ENCODE data around the gene CIB1. TPM values are rescaled to one million over a fixed set of nuclear protein-coding genes. Genes with fewer than 3 reads are reported as not detected.

CIB1 gene
- total RNA-seq, 1 donor from 2014 or later, result 19.8 TPM

DNA sequence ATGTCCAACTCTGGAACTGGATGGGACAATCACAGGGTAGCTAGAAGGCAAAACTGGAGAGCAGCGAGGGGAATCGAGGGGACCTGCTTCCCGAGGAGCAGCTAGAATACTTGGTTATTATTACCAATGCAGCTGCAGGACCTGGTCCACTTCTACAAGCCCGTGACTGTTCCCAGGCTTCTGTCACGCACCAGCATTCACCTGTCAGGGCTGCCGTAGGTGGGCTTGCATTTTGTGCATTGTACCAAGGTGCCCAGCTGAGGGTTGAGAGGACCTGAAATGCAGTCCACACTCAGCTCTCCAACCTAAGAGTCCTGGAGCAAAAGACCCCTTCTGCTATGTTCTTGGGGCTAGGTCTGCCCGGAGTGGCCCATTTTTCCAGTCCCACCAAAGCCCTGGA lies 30.3 kb downstream of the CIB1 start:
- no peak overlapping the region for H3K27ac Mint-ChIP-seq (ENCODE audit: unreplicated experiment)
- TF ChIP-seq, protein P1, sequence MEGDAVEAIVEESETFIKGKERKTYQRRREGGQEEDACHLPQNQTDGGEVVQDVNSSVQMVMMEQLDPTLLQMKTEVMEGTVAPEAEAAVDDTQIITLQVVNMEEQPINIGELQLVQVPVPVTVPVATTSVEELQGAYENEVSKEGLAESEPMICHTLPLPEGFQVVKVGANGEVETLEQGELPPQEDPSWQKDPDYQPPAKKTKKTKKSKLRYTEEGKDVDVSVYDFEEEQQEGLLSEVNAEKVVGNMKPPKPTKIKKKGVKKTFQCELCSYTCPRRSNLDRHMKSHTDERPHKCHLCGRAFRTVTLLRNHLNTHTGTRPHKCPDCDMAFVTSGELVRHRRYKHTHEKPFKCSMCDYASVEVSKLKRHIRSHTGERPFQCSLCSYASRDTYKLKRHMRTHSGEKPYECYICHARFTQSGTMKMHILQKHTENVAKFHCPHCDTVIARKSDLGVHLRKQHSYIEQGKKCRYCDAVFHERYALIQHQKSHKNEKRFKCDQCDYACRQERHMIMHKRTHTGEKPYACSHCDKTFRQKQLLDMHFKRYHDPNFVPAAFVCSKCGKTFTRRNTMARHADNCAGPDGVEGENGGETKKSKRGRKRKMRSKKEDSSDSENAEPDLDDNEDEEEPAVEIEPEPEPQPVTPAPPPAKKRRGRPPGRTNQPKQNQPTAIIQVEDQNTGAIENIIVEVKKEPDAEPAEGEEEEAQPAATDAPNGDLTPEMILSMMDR (IDR thresholded peaks at IDR 0.05; ENCODE audit: unreplicated experiment), result no peak
- peaks cover 9% of the 10 kb centered on the region for H3K4me1 Mint-ChIP-seq (ENCODE audit: unreplicated experiment)
- peak overlapping the region; percentile 92 for H3K4me3 Mint-ChIP-seq (ENCODE audit: unreplicated experiment)
- H3K9me3 Mint-ChIP-seq (ENCODE audit: unreplicated experiment), result no peaks in the 10 kb centered on the region
- H3K36me3 Mint-ChIP-seq (ENCODE audit: low read depth, unreplicated experiment), result peaks cover 5% of the 10 kb centered on the region
- peaks cover 7% of the 10 kb centered on the region for H3K27me3 Mint-ChIP-seq (ENCODE audit: unreplicated experiment)
- no peak for DNase-seq (ENCODE audit: low spot score)

DNA sequence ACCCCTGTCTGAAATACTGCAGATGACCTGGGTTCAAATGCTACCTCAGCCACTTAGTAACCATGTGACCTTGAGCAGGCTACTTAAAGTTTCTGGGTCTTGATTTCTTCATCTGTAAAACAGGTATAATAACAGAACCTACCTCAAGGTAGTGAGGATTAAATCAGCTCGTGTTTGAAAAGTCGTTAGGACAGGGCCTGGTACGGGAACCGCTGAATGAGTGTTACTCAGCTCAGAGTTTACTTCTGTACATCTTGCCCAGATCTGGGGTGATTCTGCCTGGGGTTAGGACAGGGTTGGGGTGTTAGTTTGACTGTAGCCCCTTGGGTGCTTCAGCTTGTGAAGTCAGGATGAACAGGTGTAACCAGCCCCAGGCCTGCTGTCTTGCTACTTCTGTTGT lies 30.8 kb downstream of the CIB1 start:
- Mint-ChIP-seq H3K27me3 (ENCODE audit: unreplicated experiment) (peaks cover 7% of the 10 kb centered on the region), H3K4me3 (ENCODE audit: unreplicated experiment) (peak overlapping the region; percentile 92), H3K4me1 (ENCODE audit: unreplicated experiment) (peaks cover 9% of the 10 kb centered on the region), H3K36me3 (ENCODE audit: low read depth, unreplicated experiment) (peaks cover 5% of the 10 kb centered on the region), H3K27ac (ENCODE audit: unreplicated experiment) (no peak overlapping the region), H3K9me3 (ENCODE audit: unreplicated experiment) (no peaks in the 10 kb centered on the region)
- DNase-seq (ENCODE audit: low spot score), result no peak
- TF ChIP-seq, protein P1 (IDR thresholded peaks at IDR 0.05; ENCODE audit: unreplicated experiment), result no peak

DNA sequence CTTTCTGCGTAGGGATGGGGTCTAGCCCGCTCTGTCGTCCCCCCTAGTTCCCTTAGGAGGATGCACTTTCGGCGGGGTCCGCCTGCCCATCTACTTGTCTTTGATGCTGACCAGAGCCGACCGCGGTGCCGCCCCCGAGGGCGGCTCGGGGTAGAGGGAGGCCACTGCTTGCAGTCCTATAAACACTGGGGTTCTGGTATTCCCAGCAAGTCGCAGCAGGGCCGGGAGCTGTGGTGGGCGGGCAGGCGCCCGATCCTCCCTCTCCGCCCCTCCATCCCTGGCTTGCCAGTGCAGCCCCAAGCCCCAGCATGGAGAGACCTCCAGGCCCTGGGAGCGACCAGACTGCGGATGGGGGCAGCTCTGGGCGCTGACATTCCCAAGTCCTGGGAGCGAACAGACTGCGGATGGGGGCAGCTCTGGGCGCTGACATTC lies 31.8 kb downstream of the CIB1 start:
- H3K27me3 Mint-ChIP-seq (ENCODE audit: unreplicated experiment), result peaks cover 7% of the 10 kb centered on the region
- TF ChIP-seq, protein P1 (IDR thresholded peaks at IDR 0.05; ENCODE audit: unreplicated experiment), result no peak
- peaks cover 5% of the 10 kb centered on the region for H3K36me3 Mint-ChIP-seq (ENCODE audit: low read depth, unreplicated experiment)
- no peaks in the 10 kb centered on the region for H3K9me3 Mint-ChIP-seq (ENCODE audit: unreplicated experiment)
- no peak for DNase-seq (ENCODE audit: low spot score)
- peak overlapping the region; percentile 92 for H3K4me3 Mint-ChIP-seq (ENCODE audit: unreplicated experiment)
- peaks cover 9% of the 10 kb centered on the region for H3K4me1 Mint-ChIP-seq (ENCODE audit: unreplicated experiment)
- no peak overlapping the region for H3K27ac Mint-ChIP-seq (ENCODE audit: unreplicated experiment)

DNA sequence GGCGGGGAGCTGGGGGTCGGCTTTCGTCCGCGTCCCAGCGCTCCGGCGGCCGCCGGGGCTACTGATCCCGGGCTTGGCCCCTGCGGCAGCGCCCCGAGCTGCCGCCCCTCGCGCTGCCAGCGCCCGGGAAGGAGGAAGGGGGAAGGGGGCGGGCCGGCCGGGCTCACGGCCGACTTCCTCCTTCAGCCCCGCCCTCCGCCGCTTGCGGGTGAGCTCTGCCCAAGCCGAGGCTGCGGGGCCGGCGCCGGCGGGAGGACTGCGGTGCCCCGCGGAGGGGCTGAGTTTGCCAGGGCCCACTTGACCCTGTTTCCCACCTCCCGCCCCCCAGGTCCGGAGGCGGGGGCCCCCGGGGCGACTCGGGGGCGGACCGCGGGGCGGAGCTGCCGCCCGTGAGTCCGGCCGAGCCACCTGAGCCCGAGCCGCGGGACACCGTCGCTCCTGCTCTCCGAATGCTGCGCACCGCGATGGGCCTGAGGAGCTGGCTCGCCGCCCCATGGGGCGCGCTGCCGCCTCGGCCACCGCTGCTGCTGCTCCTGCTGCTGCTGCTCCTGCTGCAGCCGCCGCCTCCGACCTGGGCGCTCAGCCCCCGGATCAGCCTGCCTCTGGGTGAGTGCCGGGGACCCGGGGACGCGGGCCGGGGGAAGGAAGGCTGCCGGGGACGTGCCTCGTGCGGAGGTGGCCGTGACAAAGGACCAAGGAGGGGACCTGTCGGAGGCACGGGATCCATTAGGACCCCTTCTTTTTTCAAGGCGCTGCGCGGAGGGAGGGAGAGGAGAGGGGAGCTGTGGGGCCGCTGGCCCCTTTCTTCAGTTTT lies 32.4 kb downstream of the CIB1 start, which contains the start of gene SEMA4B:
Gene SEMA4B (plus strand): TSS at position 201 of the 814 bp plus-strand sequence. CDS start 249 bp downstream, at position 450.
- peak; percentile 57 for DNase-seq (ENCODE audit: low spot score)
- Mint-ChIP-seq H3K27ac (ENCODE audit: unreplicated experiment) (no peak within 1 kb of the TSS), H3K9me3 (ENCODE audit: unreplicated experiment) (no peaks in the 10 kb centered on the region), H3K36me3 (ENCODE audit: low read depth, unreplicated experiment) (peaks cover 5% of the 10 kb centered on the region), H3K4me3 (ENCODE audit: unreplicated experiment) (peak within 1 kb of the TSS; percentile 95), H3K27me3 (ENCODE audit: unreplicated experiment) (peaks cover 7% of the 10 kb centered on the region), H3K4me1 (ENCODE audit: unreplicated experiment) (peaks cover 9% of the 10 kb centered on the region)
- TF ChIP-seq, protein P1 (IDR thresholded peaks at IDR 0.05; ENCODE audit: unreplicated experiment), result no peak

DNA sequence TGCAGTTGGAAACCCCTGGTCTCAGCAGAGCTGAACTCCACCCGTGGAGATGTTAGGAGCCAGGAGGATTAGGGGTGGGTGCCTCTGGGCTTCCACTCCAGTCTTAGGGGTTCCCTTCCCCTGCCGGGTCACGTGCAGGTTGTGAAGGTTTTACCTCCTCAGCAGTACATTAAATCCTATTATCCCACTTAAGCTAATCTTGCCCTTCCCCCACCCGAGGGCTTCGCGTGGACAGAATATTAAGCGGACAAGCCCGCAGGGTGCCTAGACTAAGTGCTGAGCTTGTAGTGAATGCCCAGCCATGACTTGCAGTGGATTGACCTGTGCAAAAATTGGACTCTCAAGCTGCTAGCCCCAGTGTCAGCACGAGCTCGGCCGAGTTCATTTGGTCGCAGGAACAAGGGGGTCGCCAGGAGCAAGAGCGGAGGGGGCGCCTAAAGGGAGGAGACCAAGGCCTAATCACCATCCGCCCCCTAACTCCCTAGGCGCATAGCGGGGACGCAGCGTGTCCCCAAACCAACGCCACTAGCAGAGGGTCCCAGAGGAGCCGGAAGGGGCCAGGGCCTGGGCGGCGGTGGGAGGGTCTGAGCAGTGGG lies 33.1 kb downstream of the CIB1 start:
- TF ChIP-seq, protein P1 (IDR thresholded peaks at IDR 0.05; ENCODE audit: unreplicated experiment), result no peak
- Mint-ChIP-seq H3K27me3 (ENCODE audit: unreplicated experiment) (peaks cover 7% of the 10 kb centered on the region), H3K9me3 (ENCODE audit: unreplicated experiment) (no peaks in the 10 kb centered on the region), H3K36me3 (ENCODE audit: low read depth, unreplicated experiment) (peaks cover 5% of the 10 kb centered on the region), H3K4me3 (ENCODE audit: unreplicated experiment) (peak overlapping the region; percentile 95), H3K4me1 (ENCODE audit: unreplicated experiment) (peaks cover 9% of the 10 kb centered on the region), H3K27ac (ENCODE audit: unreplicated experiment) (no peak overlapping the region)
- no peak for DNase-seq (ENCODE audit: low spot score)

All from endothelial cell (in vitro differentiated cells).